Keratinocyte (primary cell): ENCODE measurements around the gene ZNF581. TPM values are rescaled to one million over a fixed set of nuclear protein-coding genes. Genes with fewer than 3 reads are reported as not detected.
A peak's percentile ranks its signal among the peaks of the same experiment; 100 is the strongest.

Experiments
- DNase-seq: peaks from one replicate; pipeline ENCODE4 v3.0.0-alpha.2; 2011; ENCODE audit warnings: low read depth, missing footprints, low spot score
- FAIRE-seq: peaks from 2 replicates; lab custom pipeline; 2011; peaks lifted over from hg19 to GRCh38; lab: Jason Lieb, UNC
- H2AFZ ChIP-seq: 2 replicates; pipeline ENCODE4 v1.6.0; 2012; ENCODE audit warnings: low read length, control low read depth, inconsistent platforms; ENCODE audit not compliant: control insufficient read depth
- H3K27ac ChIP-seq: 2 replicates; pipeline ENCODE4 v1.5.1; 2011; ENCODE audit warnings: low read length; ENCODE audit not compliant: control insufficient read depth, insufficient read depth
- H3K27me3 ChIP-seq: 3 replicates; pipeline ENCODE4 v1.6.0; 2011; ENCODE audit warnings: low read length; ENCODE audit not compliant: control insufficient read depth, insufficient read depth; ENCODE audit errors: extremely low read depth
- H3K36me3 ChIP-seq, 2 experiments: 2 replicates in 1 of 2; 3 replicates in 1 of 2; pipeline ENCODE4 v1.5.1; 2011; ENCODE audit warnings: low read length in 2 of 2, mild to moderate bottlenecking in 1 of 2; ENCODE audit not compliant: control insufficient read depth in 2 of 2, insufficient read depth in 2 of 2; ENCODE audit errors: extremely low read depth in 1 of 2
- H3K4me1 ChIP-seq: 3 replicates; pipeline ENCODE4 v1.5.1; 2011; ENCODE audit warnings: low read length; ENCODE audit not compliant: control insufficient read depth, insufficient read depth; ENCODE audit errors: extremely low read depth
- H3K4me2 ChIP-seq: 3 replicates; pipeline ENCODE4 v1.6.0; 2011; ENCODE audit warnings: low read depth, low read length; ENCODE audit not compliant: control insufficient read depth, insufficient read depth; ENCODE audit errors: extremely low read depth
- H3K4me3 ChIP-seq, 3 experiments: fragments of 200-600 bp in 1 of 3; sonication (generic) in 1 of 3; 2 replicates in 2 of 3; 3 replicates in 1 of 3; pipeline ENCODE4 v1.5.1; 2011 to 2016; ENCODE audit warnings: low read length in 3 of 3, mild to moderate bottlenecking in 3 of 3, control low read depth in 2 of 3, inconsistent platforms in 1 of 3, low read depth in 1 of 3, mixed read lengths in 1 of 3, mixed run types in 1 of 3, moderate library complexity in 1 of 3; ENCODE audit not compliant: control insufficient read depth in 2 of 3, insufficient read depth in 2 of 3; ENCODE audit errors: extremely low read depth in 1 of 3
- H3K79me2 ChIP-seq: 2 replicates; pipeline ENCODE4 v1.6.0; 2012; ENCODE audit warnings: low read length; ENCODE audit not compliant: control insufficient read depth, insufficient read depth
- H3K9ac ChIP-seq: 3 replicates; pipeline ENCODE4 v1.6.0; 2011; ENCODE audit warnings: low read length; ENCODE audit not compliant: control insufficient read depth, insufficient read depth; ENCODE audit errors: extremely low read depth
- H3K9me1 ChIP-seq: 3 replicates; pipeline ENCODE4 v1.6.0; 2011; ENCODE audit warnings: low read length; ENCODE audit not compliant: control insufficient read depth, insufficient read depth; ENCODE audit errors: extremely low read depth
- H3K9me3 ChIP-seq: 2 replicates; pipeline ENCODE4 v1.5.1; 2012; ENCODE audit warnings: low read depth, low read length; ENCODE audit not compliant: control insufficient read depth
- H4K20me1 ChIP-seq: 3 replicates; pipeline ENCODE4 v1.6.0; 2011; ENCODE audit warnings: low read length; ENCODE audit not compliant: control insufficient read depth, insufficient read depth; ENCODE audit errors: extremely low read depth
- CTCF ChIP-seq, 3 experiments: IDR thresholded peaks in 1 of 3; conservative IDR thresholded peaks in 1 of 3; optimal IDR thresholded peaks in 1 of 3; 2 replicates in 2 of 3; 3 replicates in 1 of 3; pipeline versions ENCODE3 to v1.5.1; 2011; ENCODE audit warnings: low read length in 3 of 3, mild to moderate bottlenecking in 3 of 3, moderate library complexity in 2 of 3, control low read depth in 1 of 3, inconsistent platforms in 1 of 3; ENCODE audit not compliant: insufficient read depth in 2 of 3; ENCODE audit errors: extremely low read depth in 1 of 3
- EZH2 ChIP-seq: IDR thresholded peaks from one replicate; pipeline ENCODE4 v1.6.1; 2012; ENCODE audit warnings: inconsistent platforms, mild to moderate bottlenecking, low read length, moderate library complexity
- dilution Hi-C: fragments of 300-500 bp; cut with MboI; formaldehyde crosslinking; loops from one replicate; pipeline ENCODE4 v1.7.0; 2020; ENCODE audit warnings: low sequenced_read_pairs; ENCODE audit not compliant: extremely low pct_ligation_motif_present
- polyA plus RNA-seq, 5 experiments: library from polyadenylated mRNA; depleted of rRNA in 3 of 5; stranded (reverse) in 3 of 5; stranded (forward) in 1 of 5; unstranded in 1 of 5; fragments of >200 nt; gene quantifications; 1 replicate in 1 of 5; 2 replicates in 3 of 5; 3 replicates in 1 of 5; pipeline versions ENCODE4 v1.2.1 to v1.2.3, GENCODE V29; 2011 to 2012; ENCODE audit warnings: missing spikeins in 2 of 5, low read depth in 1 of 5, low replicate concordance in 1 of 5

ZNF581 gene
- polyA plus RNA-seq, 1 donor (not counting 4 experiments of a cell fraction or from before 2014, with no cell fraction given) = 14.8 TPM

DNA sequence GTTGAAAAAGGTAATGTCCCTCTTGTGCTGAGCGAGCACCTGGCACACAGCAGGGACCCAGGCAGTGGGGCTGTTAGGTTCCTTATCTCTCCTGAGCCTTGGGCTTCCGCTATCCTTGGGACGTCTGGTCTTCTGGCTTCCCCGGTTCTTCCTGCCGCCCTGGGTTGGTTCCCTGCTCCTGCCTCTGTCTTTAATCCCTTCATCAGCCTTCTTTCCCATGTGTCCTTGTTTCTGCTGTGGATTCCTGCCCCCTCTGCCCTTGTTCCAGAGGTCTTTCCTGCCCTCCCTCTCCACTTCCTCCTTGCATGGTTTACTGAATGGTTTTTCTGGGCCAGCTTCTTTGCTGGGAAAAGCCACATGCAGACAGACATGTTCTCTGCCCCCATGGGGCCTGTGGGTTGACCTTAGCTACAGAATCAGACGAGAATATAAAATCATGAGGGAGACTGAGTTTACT is 34.2 kb downstream of the ZNF581 start:
- Histone ChIP-seq H2AFZ (no peak overlapping the region), H3K9me1 (no peaks in the 10 kb centered on the region), H4K20me1 (peaks cover 6% of the 10 kb centered on the region), H3K4me3 (peak overlapping the region in 1 of 3 experiments; percentile 95), H3K4me1 (peaks cover 31% of the 10 kb centered on the region), H3K36me3 (peaks cover 32 to 38% of the 10 kb centered on the region in 2 experiments), H3K79me2 (peaks cover 84% of the 10 kb centered on the region), H3K4me2 (peak overlapping the region; percentile 89), H3K9me3 (no peaks in the 10 kb centered on the region), H3K27me3 (no peaks in the 10 kb centered on the region), H3K9ac (peak overlapping the region; percentile 94), H3K27ac (peak overlapping the region; percentile 85)
- FAIRE-seq = no peak
- dilution Hi-C loops = no loop called here
- TF ChIP-seq CTCF (optimal IDR thresholded peaks at IDR 0.05 in 1 of 3, IDR thresholded peaks at IDR 0.05 in 1 of 3, conservative IDR thresholded peaks at IDR 0.05 in 1 of 3; ENCODE audit: extremely low read depth in 1 of 3, insufficient read depth in 2 of 3, low read length in 3 of 3) (no peak), EZH2 (no peak)
- no peak for DNase-seq

- Histone ChIP-seq H3K4me2 (no peak overlapping the region), H3K79me2 (peaks cover 80% of the 10 kb centered on the region), H3K27me3 (no peaks in the 10 kb centered on the region), H4K20me1 (peaks cover 6% of the 10 kb centered on the region), H3K9me3 (no peaks in the 10 kb centered on the region), H3K27ac (peak overlapping the region; percentile 85), H3K36me3 (peaks cover 32 to 38% of the 10 kb centered on the region in 2 experiments), H3K4me1 (peaks cover 31% of the 10 kb centered on the region), H2AFZ (no peak overlapping the region), H3K4me3 (no peak overlapping the region), H3K9me1 (no peaks in the 10 kb centered on the region), H3K9ac (no peak overlapping the region)
- TF ChIP-seq CTCF (optimal IDR thresholded peaks at IDR 0.05 in 1 of 3, IDR thresholded peaks at IDR 0.05 in 1 of 3, conservative IDR thresholded peaks at IDR 0.05 in 1 of 3; ENCODE audit: extremely low read depth in 1 of 3, insufficient read depth in 2 of 3, low read length in 3 of 3) (no peak), EZH2 (no peak)
- FAIRE-seq (no peak), DNase-seq (no peak)
- dilution Hi-C loops = no loop called here
These were observed 34.7 kb downstream of the ZNF581 start for GRCh38 chr19:55678121-55678671.
